Loucy (cell line): ENCODE measurements around the gene CDC42BPA.

Experiments
- EZH2phosphoT487 ChIP-seq: fragments of 200-600 bp; IDR thresholded peaks from 2 replicates; pipeline ENCODE4 v1.6.1; 2018; ENCODE audit warnings: antibody characterized with exemption, mild to moderate bottlenecking, moderate library complexity, borderline replicate concordance
- TF ChIP-seq, protein P1 (sequence below): fragments of 200-600 bp; sonication (generic); conservative IDR thresholded peaks from 2 replicates; pipeline ENCODE4 v1.5.1; 2014; ENCODE audit warnings: mild to moderate bottlenecking, antibody characterized with exemption, low read length

DNA sequence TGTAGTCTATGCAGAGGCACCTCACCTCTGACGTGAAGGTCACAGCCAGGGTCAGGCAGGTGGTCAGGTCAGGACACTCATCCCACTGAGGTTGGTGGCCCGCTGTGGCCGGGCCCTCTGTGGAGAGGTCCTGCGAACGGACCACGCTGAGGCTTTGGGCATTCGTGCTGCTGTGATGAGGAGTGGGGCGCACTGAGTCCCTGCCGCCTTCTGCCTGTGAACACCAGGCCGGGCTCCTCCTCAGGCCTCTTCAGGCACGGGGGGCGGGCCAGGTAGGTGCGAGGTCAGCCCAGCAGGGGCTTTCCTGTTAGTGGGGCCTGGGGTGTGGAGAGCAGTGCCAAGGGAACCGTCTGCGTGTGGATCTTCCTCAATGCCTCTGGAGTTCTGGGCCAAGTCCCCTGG, 339.2 kb downstream of the CDC42BPA start:
- no peak for TF ChIP-seq EZH2phosphoT487
- TF ChIP-seq, protein P1, sequence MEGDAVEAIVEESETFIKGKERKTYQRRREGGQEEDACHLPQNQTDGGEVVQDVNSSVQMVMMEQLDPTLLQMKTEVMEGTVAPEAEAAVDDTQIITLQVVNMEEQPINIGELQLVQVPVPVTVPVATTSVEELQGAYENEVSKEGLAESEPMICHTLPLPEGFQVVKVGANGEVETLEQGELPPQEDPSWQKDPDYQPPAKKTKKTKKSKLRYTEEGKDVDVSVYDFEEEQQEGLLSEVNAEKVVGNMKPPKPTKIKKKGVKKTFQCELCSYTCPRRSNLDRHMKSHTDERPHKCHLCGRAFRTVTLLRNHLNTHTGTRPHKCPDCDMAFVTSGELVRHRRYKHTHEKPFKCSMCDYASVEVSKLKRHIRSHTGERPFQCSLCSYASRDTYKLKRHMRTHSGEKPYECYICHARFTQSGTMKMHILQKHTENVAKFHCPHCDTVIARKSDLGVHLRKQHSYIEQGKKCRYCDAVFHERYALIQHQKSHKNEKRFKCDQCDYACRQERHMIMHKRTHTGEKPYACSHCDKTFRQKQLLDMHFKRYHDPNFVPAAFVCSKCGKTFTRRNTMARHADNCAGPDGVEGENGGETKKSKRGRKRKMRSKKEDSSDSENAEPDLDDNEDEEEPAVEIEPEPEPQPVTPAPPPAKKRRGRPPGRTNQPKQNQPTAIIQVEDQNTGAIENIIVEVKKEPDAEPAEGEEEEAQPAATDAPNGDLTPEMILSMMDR, result no peak
